DMS79 (cell line): Measurements from ENCODE around the gene RAD23A.

Experiments
- DNase-seq: peaks from one replicate; lab custom pipeline; 2025; lab: John Stamatoyannopoulos, UW

RAD23A gene

DNA sequence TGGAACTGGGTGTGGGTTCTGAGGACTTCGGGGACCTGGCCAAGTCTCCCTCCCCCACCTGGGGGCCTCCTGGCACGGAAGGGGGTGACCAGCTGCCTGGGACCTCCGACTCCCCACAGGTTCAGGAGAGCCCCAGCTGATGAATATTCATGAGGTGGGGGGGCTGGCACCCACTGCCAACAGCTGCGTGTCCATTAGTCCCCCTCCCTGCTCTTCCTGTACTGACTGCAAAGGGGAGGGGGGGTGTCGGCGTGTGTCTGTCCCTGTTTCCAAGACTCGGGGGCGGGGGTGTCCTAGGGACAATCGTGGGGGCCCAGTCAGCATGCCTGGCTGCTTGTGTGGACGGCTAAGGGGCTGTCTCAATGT is 39.0 kb downstream of the RAD23A start:
- no peak for DNase-seq

DNA sequence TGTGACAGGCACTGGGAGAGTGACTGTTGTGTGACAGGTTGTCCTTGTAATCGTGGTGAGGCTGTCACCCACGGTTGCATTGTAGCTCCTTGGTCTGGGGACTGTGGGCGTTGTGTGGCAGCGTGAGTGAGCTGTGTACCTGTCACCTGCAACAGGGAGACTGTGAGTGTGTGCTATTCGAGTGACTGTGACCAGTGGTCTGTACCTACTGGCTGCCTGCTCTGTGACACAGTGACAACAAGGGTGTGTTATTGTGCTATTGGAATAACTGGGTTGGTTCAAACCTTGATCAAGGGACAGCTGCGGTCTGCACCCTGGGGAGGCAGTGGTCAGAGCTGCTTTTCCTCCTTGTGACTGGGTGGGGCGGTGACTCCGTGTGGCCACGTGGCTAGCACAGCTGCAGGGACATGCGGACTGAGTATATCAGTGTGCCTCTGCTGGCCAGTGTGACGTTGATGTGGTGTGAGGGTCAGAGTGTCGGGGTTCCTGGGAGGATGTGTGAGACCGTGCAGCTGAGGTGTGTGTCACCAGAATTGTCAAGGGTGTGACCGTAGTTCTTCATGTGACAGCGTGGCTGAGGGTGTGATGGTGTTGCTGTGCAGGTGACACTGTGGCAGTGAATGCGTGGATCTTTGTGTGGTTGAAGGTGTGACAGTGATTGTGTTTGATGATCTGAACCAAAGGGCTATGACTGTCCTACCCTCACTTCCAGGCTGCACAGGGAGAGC is 39.6 kb downstream of the RAD23A start:
- no peak for DNase-seq

DNA sequence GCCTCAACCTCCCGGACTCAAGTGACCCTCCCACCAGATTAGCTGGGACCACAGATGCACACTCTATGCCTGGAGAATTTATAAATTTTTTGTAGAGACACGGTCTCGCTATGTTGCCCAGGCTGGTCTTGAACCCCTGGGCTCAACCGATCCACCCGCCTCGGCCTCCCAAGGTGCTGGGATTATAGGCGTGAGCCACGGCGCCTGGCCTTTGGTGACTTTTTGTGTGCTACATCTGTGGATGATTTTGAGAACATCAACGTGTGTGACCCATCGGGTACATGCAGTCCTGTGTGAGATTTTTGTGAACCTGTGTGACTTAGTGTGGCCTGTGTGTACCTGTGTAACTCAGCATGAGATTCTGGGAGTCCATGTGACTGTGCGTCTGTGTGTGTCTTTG is 41.1 kb downstream of the RAD23A start:
- DNase-seq = no peak

DNA sequence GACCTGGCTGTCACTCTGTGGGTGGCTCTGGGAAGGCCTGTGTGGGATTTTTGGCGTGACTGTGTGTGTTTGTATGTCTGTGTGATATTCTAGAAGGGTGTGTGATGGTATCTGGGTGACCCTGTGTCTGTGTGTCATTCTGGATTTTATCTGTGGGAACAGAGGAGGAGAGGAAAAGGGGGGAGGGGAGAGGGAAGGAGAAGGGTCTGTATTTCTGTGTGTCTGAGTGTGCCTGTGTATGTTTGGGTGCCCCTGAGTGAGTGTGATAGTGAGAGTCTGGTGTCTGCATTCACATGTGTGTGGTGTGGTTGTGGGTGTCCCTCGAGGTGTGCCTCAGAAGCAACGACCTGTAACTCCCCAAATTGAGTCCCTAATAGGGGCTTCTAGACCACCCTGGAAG is 41.5 kb downstream of the RAD23A start:
- no peak for DNase-seq

DNA sequence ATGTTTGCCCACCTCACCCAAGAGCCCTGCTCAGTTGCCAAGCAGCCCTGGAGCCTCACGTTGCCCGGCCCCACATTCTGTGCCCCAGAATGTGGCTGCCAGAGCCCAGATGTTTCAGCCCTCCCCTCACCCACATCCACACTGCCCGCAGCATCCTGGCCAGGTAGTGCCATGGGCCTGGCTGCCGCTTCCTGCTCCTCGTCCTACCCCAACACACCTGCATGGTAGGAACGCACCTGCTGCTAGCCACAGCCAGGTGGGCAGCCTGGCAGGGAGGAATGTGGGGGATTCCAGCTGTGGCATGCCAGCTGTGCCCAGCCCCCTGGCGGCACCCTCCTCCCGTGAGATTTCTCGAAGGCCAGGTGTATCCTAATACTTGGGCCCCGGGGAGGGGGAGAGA is 42.1 kb downstream of the RAD23A start:
- peak; percentile 39 for DNase-seq

DNA sequence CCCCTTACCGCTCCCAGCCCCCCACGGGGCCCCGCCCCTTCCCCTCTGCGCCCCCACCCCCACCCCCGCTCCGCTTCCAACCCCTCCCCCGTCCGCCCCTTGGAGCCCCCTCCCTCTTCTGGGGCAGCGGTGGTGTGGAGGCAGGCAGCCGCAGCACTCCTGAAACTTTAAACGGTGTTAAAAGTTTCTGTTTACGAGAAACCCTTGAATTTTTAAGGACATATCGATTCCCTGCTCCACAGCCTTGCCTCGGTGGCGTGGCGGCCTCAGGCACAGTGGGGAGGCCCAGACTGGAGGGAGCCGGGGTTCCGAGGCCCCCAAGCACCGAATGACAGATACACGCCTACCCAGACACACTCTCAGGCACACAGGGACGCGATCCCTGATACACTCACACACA is 44.8 kb downstream of the RAD23A start:
- DNase-seq = no peak

DNA sequence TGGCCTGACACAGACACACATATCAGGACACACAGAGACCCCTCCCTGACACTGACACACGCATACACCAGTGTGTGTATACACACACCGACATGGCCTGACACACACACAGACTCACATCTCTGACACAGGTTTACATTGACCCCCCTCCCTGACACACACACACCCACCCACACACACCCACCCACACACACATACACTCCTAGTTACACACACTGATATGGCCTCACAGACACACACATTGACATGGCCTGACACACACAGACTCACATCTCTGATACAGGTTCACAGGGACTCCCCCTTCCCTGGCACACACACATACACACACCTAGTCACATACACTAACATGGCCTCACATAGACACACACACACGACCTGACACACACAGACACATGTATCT is 45.2 kb downstream of the RAD23A start:
- DNase-seq = no peak

DNA sequence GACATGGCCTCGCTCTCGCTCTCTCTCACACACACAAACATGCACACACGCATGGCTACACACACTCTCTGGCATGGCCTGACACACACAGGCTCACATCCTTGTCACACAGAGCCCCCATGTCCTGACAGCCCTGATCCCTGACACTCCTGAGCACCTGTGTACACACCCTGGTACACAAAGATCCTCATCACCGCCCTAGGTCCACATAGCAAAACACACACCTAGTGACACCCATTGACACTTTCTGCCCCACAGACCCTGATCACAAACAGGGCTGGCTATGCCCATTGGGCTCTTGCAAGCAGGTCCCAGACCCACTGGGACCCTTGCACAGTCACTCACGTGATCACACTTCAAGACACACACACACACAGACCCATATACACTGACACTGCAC is 45.6 kb downstream of the RAD23A start:
- no peak for DNase-seq

DNA sequence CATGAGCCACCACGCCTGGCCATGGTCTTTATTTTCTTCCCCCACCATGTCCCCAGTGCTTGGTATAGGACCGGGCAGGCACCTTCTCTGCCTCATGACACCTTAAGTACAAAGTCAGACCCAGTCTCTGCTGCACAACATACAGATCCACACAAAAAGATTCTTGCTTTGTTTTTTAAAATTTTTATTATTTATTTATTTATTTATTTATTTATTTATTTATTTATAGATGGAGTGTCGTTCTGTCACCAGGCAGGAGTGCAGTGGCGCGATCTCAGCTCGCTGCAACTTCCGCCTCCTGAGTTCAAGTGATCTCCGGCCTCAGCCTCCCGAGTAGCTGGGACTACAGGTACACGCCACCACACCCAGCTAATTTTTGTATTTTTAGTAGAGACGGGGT is 47.1 kb downstream of the RAD23A start:
- no peak for DNase-seq

DNA sequence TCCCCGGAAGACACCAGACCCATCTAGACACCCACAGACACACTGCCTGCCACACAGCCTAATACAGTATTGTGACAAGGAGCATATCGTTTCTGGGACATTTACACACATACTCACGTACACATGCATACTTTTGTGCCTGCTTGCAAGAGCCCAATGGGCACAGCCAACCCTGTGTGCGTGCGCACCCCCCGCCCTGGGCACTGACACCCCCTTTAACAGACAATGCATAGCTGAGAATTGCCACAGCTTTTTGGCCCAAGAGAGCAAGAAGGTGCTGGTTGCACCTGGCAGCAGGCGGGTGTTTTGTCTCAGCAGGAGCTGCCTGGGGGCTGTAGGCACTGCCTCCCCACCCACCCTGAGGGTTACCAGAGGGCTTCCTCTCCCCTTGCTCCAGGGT is 47.9 kb downstream of the RAD23A start:
- no peak for DNase-seq

DNA sequence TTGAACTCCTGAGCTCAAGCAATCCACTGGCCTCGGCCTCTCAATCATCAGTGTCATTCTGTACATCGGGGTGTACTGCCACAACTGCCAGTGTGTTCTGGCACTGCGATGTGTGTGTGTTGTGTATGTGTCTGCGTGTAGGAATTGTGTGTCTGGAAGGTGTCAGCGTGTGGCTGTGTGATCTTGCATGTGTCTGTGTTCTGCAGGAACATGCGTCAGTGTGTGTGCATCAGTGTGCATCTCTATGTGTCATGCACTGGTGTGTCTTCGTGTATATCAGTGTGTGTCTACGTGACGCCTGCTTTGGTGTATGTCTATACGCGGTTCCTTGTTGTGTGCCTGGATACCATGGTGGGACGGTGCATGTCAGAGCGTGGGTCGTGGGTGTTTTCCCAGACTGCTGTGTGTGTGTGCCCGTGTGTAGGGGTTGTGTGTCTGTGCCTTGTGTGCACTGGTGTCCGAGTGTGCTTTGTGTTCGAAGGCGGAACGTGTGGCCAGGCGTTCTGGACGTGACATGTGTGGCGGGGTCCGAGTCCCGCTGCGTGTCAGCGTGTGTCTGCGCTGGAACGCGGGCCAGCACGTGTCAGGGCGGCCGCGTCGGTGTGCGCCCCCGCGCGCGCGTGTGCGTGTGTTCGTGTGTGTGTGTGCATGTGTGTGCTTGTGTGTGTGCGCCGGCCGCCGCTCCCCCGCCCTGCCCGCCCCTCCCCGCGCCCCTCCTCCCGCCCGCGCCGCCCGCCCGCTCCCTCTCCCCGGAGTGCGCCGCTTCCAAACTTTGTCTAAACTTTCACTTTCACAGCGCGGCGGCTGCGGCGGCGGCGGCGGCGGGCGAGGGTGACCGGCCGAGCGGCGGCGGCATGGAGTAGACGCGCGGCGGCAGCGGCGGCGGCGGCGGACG is 49.3 kb downstream of the RAD23A start, which contains the start of gene NFIX:
NFIX (plus strand) TSS at position 775 of the 895 bp plus-strand sequence. CDS start 363 bp downstream, outside the sequence.
- no peak for DNase-seq

DNA sequence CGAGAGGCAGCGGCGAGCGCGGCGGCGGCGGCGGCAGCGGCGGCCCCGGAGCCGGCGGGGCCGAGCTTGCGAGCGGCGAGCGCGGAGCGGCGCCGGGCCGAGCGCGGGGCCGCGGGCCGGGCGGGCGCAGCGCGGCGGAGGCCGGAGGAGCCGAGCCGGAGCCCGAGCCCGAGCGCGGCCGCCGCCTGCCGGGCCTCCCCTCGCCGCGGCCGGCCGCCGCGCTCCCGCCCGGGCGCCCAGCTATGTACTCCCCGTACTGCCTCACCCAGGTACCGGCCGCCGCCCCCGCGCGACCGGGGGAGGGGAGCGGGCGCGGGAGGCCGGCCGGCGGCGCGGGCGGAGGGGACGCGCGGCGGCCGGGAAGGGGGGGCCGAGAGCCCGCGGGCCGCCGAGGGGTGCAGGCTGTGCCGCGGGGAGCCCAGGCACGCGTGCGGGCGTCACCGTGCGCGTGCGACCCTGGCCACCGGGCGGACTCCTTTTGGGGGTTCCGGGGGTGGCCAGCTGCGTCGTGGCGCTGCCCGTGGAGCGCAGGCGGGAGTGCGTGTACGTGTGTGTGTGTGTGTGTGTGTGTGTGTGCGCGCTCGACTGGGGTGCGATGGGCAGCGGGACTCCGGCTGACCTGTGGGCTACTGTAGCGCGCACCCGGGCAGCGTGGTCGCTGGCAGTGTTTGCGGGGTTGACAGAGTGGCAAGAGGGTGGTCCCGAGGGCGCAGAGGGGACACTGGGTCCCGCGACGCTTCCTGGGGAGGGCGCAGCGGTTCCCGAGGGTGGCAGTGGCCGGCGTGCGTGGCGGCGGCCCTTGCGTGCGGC is 50.1 kb downstream of the RAD23A start:
- DNase-seq = no peak

DNA sequence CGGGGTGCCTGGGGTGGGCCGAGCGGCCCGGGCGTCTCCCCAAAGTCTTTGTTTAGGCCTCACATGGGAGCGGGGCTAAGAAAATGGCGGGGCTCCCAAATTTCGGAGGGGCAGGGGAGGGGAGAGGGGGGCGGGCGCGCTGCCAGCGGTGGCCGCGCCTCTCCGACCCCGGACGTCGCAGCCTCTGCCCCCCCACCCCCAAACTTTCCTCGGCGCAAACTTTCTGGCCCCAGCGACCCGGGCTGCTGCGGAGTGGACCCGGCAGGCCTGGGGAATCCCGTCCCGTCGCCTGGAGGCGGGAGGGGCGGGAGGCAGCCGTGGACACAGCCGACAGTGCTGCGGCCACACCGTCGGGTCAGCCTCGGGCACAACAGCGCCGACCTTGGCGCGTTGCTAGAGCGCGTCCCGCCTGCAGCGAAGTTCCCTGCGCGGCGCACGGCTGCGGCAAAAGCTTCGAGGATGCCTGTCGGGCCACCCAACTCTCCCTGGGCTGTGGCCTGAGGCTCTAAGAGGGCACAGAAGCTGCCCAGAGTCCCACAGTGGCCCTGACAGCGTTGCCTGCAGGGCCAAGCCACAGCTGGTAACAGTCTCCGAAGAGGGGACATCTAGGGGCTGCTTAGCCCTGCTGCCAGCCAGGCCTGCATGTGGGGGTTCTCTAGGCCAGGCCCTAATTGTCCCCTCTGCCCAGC is 50.9 kb downstream of the RAD23A start:
- no peak for DNase-seq

DNA sequence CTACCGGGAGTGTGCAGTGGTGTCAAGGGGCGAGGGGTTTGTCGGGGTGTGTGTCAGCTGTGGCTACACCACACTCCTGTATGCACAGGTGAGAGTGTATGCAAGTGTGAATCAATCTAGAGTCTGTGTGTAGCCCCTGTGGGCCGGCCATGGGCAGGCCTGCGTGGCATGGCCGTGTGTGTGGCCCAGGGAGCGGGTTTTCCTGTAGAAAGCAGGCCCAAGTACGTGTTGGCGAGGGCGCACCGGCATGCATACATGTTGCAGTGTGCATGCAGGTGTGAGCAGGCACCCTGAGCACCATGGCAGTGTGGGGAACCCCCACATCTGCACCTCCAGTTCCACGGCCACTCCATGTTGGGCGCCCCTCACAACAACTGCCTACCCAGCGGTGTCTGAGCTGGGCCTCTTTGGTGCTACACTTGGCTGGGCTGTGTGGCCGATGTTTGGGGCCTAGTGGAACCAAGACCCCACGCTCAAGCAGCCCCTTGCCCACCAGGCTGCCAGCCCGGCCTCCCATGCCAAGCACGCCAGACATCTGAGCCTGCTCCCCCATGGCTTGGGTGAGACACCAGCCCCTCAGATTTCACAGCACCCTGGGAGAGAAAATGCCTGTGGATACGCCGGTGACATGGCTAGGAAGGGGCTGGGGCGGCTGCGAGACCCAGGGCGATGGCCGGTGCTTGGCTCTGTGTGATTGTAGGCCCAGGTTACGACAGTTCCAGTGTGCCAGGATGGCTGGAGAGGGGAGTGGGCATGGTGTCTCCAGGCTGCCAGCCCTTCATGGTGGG is 51.7 kb downstream of the RAD23A start:
- no peak for DNase-seq

DNA sequence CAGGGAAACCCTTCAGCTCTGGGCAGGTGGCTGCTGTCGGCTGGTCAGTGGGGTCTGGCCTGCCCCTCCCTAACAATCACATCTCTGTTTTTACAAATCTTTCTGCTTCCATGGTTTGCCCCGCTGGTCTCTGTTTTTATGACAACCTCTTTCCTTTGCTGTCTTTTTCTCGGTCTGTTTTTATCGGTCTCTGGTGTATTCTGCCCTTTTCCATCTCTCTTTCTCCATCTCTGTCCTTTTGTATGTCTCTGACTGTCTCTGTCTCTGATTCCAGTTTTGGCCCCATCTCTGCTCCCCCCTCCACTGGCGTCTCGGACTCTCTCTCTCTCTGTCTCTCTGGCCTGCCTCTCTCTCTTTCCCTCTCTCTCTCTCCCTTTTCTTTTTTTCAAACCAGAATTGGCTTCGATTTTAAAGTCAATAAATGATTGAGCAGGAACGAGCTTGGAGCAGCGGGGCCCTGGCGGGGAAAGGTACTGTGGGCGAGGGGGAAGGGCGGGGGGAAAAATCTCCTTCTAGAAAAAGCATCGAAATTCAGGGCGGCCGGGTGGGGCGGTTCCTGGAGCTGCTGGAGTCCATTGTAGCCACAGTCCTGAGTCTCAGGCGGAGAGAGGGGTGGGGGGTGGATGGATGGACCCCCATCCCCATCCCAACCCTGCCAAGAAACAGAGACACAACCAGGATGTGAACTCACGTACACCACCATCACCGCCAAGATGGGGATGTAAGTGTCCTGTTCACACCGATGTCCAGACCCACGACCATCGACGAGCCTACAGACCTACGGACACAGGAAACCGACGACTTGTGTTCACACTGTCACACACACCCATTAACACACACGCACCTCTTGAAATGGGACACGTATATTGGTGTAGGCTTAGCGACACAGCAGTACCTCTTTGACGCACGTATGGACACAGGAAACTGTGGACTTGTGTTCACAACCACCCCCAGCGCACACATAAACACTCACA is 52.6 kb downstream of the RAD23A start:
- DNase-seq = no peak

DNA sequence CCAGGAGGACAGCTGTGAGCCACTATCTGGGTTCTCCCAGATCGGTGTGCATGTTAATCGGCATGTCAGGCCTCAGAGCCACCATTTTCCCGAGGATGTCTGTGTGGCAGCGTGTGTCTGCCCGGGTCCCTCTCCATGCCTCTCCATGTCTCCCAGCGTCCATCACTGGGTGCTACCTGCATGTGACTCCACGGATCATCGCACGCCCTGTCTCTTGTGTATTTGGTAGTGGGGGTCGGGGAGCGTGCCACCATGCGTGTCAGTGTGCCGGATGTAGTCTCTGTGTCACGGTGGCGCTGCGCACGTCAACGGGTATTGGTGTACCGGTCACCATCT is 55.5 kb downstream of the RAD23A start:
- DNase-seq = no peak

DNA sequence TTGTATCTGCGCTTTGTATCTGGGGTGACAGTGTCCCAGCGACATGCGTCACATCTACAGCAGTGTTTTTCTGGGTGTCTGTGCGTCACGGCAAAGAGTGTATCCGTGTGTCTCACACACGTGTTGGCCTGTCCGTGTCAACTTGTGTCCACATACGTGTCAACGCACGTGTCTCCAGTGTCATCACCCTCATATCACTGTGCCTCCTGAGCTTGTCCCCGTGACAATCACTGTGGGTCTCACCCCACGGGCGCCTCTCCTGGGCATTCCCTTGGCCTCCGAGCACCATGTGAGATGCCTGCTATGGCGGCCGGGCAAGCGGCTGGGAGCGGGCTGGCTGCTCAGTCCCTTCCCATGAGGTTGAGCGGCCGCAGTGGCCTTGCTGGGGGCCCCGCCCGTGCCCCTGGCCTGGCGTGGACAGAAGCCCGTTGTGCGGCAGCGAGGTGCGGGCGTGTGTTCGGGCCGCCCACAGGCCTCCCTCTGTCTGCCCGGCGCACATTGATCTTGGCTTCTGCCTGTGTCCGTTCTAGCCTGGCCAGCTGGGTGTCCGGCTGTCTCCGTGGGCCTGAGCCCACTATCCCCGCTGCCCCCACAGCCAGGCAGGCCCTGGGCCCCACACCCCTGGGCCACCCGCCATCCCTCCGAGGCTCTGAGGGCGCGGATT is 56.0 kb downstream of the RAD23A start:
- no peak for DNase-seq

DNA sequence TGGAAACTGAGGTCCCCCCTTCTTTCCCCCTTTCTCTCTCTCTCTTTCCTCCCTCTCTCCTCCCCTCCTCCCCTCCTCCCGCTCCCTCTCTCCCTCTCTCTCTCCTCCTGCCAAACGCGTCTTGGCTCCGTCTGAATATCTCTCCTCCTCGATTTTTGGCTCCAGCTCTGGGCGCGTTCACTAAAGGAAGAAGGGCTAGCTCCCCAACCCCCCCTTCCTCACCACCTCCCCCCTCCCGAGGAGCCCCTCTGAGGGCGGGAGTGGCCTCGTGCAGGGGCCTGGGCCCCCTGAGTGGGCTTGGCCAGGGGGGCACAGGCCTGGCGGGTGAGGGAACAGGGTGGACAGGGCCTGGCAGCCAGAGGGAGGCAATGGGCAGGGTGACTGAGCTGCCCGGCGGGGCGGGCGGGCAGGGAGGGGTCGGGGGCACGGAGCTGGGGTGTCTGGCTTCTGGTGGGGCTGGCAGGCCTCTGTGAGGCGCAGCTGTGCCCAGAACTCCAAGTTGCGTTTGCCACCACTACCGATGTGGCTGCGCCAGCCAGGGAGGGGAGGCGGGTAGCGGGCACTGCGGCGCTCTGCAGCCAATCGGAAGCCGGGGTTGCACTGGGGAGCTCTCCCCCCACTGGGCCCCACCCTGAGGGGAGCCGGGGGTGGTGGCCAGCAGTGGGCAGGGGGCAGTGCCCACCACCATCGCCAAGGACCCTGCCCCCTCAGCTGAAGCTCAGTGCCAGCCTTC is 56.7 kb downstream of the RAD23A start:
- DNase-seq = no peak

DNA sequence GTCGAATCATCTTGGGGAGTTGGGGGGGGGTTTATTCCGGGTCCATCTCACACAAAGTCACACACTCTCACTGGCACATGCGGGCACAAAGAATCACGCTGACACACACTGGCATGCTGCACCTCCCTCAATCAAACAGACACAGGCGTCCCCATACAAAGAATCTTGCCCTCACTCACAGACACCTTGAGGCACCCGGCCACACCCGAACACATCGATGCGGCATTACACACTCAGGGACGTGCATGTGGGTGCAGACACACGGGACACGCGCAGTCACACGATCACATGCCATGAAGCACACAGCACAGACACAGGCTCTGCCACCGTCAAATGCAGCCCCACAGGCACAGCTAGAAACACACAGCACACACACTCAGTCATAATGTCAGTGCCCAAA is 57.4 kb downstream of the RAD23A start:
- DNase-seq = no peak
